CD4-positive, alpha-beta T cell treated with Interleukin-2 at 100 ng/mL for 4 hours (primary cell): ENCODE measurements around the gene ZNF333.
"Not testable (repeated sequence)": the region's sequence is repeated elsewhere in the genome, so short reads cannot be mapped to it uniquely, and the experiment has no call there.

Source experiments
- DNase-seq: peaks from one replicate; pipeline ENCODE4 v3.0.0-alpha.2; 2020; ENCODE audit warnings: low spot score

ZNF333 gene

DNA sequence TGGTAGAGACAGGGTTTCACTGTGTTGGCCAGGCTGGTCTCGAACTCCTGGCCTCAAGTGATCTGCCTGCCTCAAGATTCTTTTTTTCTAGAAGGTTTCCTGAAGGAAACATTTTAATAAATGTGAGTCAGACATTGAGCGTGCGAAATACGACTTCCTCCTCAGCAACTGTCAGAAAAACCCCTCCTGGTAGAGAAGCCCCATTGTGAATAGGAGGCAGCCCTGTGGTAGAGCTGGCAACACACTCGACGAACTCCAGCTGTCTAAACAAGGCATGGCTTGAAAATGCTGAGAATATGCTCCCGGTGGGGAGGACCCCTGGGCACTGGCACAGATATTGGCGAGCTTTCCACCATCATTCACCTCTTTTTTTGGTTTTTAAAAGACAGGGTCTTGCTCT is 9.8 kb downstream of the ZNF333 start:
- no peak for DNase-seq

GRCh38 chr19:14700711-14701375 is 11.0 kb downstream of the ZNF333 start:
- DNase-seq, result no peak

- DNase-seq, result no peak
Measured at GRCh38 chr19:14703833-14704232, 14.0 kb downstream of the ZNF333 start.

- DNase-seq, result no peak
Measured at GRCh38 chr19:14704450-14704849, 14.6 kb downstream of the ZNF333 start.

GRCh38 chr19:14715841-14716240 is 26.0 kb downstream of the ZNF333 start:
- DNase-seq, result no peak

- DNase-seq, result no peak
Measured at GRCh38 chr19:14718522-14719116, 28.8 kb downstream of the ZNF333 start.

GRCh38 chr19:14719162-14719561 is 29.3 kb downstream of the ZNF333 start:
- no peak for DNase-seq

GRCh38 chr19:14722127-14722526 is 32.3 kb downstream of the ZNF333 start:
- DNase-seq, result no peak

- DNase-seq, result no peak
Measured at GRCh38 chr19:14728595-14728994, 38.7 kb downstream of the ZNF333 start.

GRCh38 chr19:14731200-14731599 is 41.4 kb downstream of the ZNF333 start:
- DNase-seq, result no peak

- DNase-seq, result no peak
Measured at GRCh38 chr19:14732510-14732909, 42.7 kb downstream of the ZNF333 start.

GRCh38 chr19:14733574-14733973 is 43.7 kb downstream of the ZNF333 start:
- no peak for DNase-seq

- DNase-seq, result no peak
Measured at GRCh38 chr19:14735915-14736314, 46.1 kb downstream of the ZNF333 start.

GRCh38 chr19:14746886-14747285 is 57.0 kb downstream of the ZNF333 start:
- no peak for DNase-seq

DNA sequence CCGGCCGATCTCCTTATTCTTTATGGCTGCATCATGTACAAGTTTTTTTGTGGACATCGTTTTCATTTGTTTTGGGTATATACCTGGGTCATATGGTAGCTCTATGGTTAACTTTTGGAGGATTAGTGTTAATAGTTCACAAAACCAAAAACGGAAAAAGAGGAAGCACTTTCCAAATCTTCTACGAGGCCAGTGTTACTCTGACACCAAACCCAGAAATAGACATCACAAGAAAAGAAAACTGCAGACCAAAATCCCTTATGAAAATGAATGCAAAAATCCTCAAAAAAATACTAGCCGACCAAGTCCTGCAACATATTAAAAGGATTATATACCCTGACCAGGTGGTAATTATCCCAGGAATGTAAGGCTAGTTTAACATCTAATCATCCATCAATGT is 58.8 kb downstream of the ZNF333 start:
- no peak for DNase-seq

GRCh38 chr19:14758816-14759215 is 69.0 kb downstream of the ZNF333 start:
- DNase-seq, result no peak

GRCh38 chr19:14761607-14762006 is 71.8 kb downstream of the ZNF333 start:
- no peak for DNase-seq

DNA sequence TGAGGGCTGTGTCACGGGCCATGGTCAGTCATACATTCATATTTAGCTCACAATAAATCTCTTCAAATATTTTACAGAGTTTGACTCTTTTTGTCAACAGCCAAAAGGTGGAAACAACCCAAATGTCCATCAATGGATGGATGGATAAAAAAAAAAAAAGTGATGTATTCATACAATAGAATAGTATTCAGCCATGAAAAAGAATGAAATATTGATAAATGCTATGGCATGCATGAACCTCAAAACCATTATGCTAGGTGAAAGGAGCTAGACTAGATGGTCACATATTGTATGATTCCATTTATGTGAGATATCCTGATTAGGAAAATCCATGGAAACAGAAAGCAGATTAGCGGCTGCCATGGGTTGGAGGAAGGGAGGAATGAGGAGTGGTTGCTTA is 72.3 kb downstream of the ZNF333 start:
- DNase-seq, result no peak

DNA sequence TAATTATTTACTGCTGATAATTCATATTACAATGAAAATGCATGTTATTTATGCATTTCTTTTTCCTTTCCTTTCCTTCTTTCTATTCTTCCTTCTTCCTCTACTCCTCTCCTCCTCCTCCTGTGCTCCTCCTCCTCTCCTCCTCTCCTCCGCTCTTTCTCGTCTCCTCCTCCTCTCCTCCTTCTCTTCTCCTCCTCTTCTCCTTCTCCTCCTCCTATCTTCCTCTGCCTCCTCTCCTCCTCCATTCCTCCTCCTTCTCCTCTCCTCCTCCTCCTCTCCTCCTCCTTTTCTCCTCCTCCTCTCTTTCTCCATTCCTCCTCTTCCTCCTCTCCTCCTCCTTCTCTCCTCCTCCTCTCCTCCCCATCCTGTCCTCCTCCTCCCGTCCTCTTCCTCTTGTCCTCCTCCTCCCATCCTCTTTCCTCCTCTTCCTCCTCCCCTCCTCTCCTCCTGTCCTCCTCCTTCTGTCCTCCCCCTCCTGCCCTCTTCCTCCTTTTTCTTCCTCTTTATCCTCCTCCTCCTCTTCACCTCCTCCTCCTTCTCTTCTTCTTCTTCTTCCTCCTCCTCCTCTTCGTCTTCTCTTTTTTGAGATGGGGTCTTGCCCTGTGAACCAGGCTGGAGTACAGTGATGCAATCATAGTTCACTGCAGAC is 73.8 kb downstream of the ZNF333 start:
- DNase-seq, result no peak

GRCh38 chr19:14764401-14764800 is 74.6 kb downstream of the ZNF333 start:
- no peak for DNase-seq

- not testable (repeated sequence) for DNase-seq
Measured at GRCh38 chr19:14765403-14765802, 75.6 kb downstream of the ZNF333 start.

DNA sequence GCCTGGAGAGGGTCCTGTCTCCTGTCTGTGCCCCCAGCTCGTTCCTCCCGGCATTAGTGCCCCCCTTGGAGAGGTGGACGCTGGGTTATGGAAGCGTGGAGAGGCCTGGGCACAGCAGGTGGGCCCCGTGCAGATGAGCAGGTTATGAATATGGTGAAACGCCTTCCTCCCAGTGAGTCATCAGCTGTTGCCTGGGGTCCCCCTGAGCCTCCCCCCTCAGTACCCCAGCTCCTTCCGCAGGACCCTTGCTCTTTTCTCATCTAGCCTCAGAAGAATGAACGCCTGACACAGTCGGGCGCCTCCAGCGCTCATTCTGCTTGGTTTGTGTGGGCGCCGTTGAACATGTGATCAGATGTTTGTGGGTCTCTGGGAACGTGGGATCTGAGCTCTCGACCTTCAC is 76.0 kb downstream of the ZNF333 start:
- DNase-seq, result not testable (repeated sequence)

- no peak for DNase-seq
Measured at GRCh38 chr19:14767466-14767971, 77.7 kb downstream of the ZNF333 start.
